A549 (cell line): ENCODE measurements around the gene SPPL2C. TPM values are rescaled to one million over a fixed set of nuclear protein-coding genes. Genes with fewer than 3 reads are reported as not detected.

Source experiments
- ATAC-seq, 2 experiments: fragments of 200-7000 bp in 1 of 2; fragments of >200 bp in 1 of 2; cut with Nextera tagmentation in 1 of 2; cut with Tn5 transposase in 1 of 2; 3 replicates each; pipeline versions ENCODE4 v1.8.0 to v1.9.1; 2018 to 2020; ENCODE audit warnings: mild to moderate bottlenecking in 1 of 2, moderate library complexity in 1 of 2
- CTCF ChIA-PET: fragments of 300-600 bp; sonication (Branson Sonifier 250); formaldehyde crosslinking; extraction: SDS; loops from one replicate; lab custom pipeline; 2021; ENCODE audit warnings: antibody characterized with exemption, inconsistent platforms; lab: Yijun Ruan, JAX
- POLR2A ChIA-PET: fragments of 350-600 bp; formaldehyde crosslinking; extraction: SDS; loops from one replicate; lab custom pipeline; 2021; ENCODE audit warnings: antibody characterized with exemption, inconsistent platforms; lab: Yijun Ruan, JAX
- DNase-seq, 2 experiments: peaks; one replicate each; pipeline versions ENCODE4 v3.0.0 to v3.0.0-alpha.2; 2011 to 2016; ENCODE audit warnings: low read depth in 1 of 2, low spot score in 1 of 2
- FAIRE-seq: peaks from 2 replicates; lab custom pipeline; 2011; peaks lifted over from hg19 to GRCh38; lab: Jason Lieb, UNC
- H3K27ac ChIP-seq, 2 experiments: fragments of >200 bp; sonication (Bioruptor Twin); formaldehyde crosslinking; 3 replicates each; pipeline ENCODE4 v1.5.1; 2016 to 2017
- H3K4me1 ChIP-seq: fragments of >200 bp; sonication (Bioruptor Twin); formaldehyde crosslinking; 3 replicates; pipeline ENCODE4 v1.6.1; 2016
- H3K4me2 ChIP-seq: fragments of >200 bp; sonication (Bioruptor Twin); formaldehyde crosslinking; 3 replicates; pipeline ENCODE4 v1.6.1; 2016
- H3K4me3 ChIP-seq: fragments of >200 bp; sonication (Bioruptor Twin); formaldehyde crosslinking; 3 replicates; pipeline ENCODE4 v1.5.1; 2016
- H3K9me3 ChIP-seq: fragments of >200 bp; sonication (Bioruptor Twin); formaldehyde crosslinking; 3 replicates; pipeline ENCODE4 v1.6.1; 2016
- BHLHE40 ChIP-seq: IDR thresholded peaks from 2 replicates; pipeline ENCODE4 v1.6.1; 2012; ENCODE audit warnings: low read depth, low read length, inconsistent platforms
- CBX2 ChIP-seq: fragments of 200-600 bp; sonication (generic); IDR thresholded peaks from 2 replicates; pipeline ENCODE4 v1.6.1; 2016; ENCODE audit warnings: low read depth, mild to moderate bottlenecking, borderline replicate concordance
- CBX8 ChIP-seq: fragments of 200-600 bp; sonication (generic); IDR thresholded peaks from 2 replicates; pipeline ENCODE4 v1.6.1; 2016
- FOXS1 ChIP-seq: fragments of 250-450 bp; sonication (Bioruptor Pico); IDR thresholded peaks from 2 replicates; pipeline ENCODE4 v1.5.0; 2020; ENCODE audit warnings: mild to moderate bottlenecking, moderate library complexity
- HOXB13 ChIP-seq: fragments of 250-450 bp; sonication (Bioruptor Pico); IDR thresholded peaks from 2 replicates; pipeline ENCODE4 v1.5.0; 2020; ENCODE audit warnings: low read depth, mild to moderate bottlenecking, moderate library complexity
- JUNB ChIP-seq: fragments of >200 bp; sonication (Bioruptor Twin); formaldehyde crosslinking; IDR thresholded peaks from 2 replicates; pipeline ENCODE4 v1.6.1; 2016
- PBX3 ChIP-seq: IDR thresholded peaks from 2 replicates; pipeline ENCODE4 v1.6.1; 2012
- PHF8 ChIP-seq: fragments of 200-600 bp; sonication (generic); IDR thresholded peaks from 2 replicates; pipeline ENCODE4 v1.6.1; 2016; ENCODE audit warnings: low read depth, mild to moderate bottlenecking, antibody characterized with exemption, moderate library complexity, borderline replicate concordance
- RARB ChIP-seq: fragments of 250-450 bp; sonication (Bioruptor Pico); IDR thresholded peaks from 2 replicates; pipeline ENCODE4 v1.8.0; 2021; ENCODE audit warnings: mild to moderate bottlenecking, moderate library complexity
- RFX5 ChIP-seq: fragments of 450-650 bp; IDR thresholded peaks from 2 replicates; pipeline ENCODE4 v1.7.1; 2014; ENCODE audit warnings: antibody characterized with exemption, mild to moderate bottlenecking, moderate library complexity
- SMC3 ChIP-seq: fragments of >200 bp; sonication (Bioruptor Twin); formaldehyde crosslinking; IDR thresholded peaks from 3 replicates; pipeline ENCODE4 v1.6.1; 2018; ENCODE audit warnings: inconsistent platforms
- ZNF302 ChIP-seq: fragments of 250-450 bp; sonication (Bioruptor Pico); IDR thresholded peaks from 2 replicates; pipeline ENCODE4 v1.9.0; 2021; ENCODE audit warnings: inconsistent platforms, mild to moderate bottlenecking, moderate library complexity
- WGBS: methylation state at CpG from one replicate; pipeline ENCODE4 v1.1.6; 2017; ENCODE audit errors: missing lambda C conversion rate; 5-methylcytosine and 5-hydroxymethylcytosine counted together
- polyA plus RNA-seq, 4 experiments: library from polyadenylated mRNA; depleted of rRNA in 3 of 4; stranded (reverse); fragments of >200 nt; fragmentation: RNase III in 1 of 4; extraction: RNeasy Plus Mini Kit Qiagen cat#74134 plus additional on column Dnase treatment in 1 of 4; gene quantifications; 2 replicates in 3 of 4; 3 replicates in 1 of 4; pipeline ENCODE4 v1.2.3, GENCODE V29; 2011 to 2017
- TF ChIP-seq, protein P1 (sequence below): fragments of >200 bp; sonication (Bioruptor Twin); formaldehyde crosslinking; IDR thresholded peaks from 3 replicates; pipeline ENCODE4 v1.6.1; 2016
- TF ChIP-seq, protein P2 (sequence below): IDR thresholded peaks from 2 replicates; pipeline ENCODE4 v1.6.1; 2012
- TF ChIP-seq, protein P3 (sequence below): IDR thresholded peaks from 2 replicates; pipeline ENCODE4 v1.6.1; 2012; ENCODE audit warnings: low read depth, borderline replicate concordance
- TF ChIP-seq, protein P4 (sequence below): fragments of 200-600 bp; sonication (generic); IDR thresholded peaks from 2 replicates; pipeline ENCODE4 v1.6.1; 2016; ENCODE audit warnings: antibody characterized with exemption, mild to moderate bottlenecking, moderate library complexity

Gene SPPL2C
- polyA plus RNA-seq, 2 of the 4 experiments (the other 2 are of a cell fraction) = not detected

DNA sequence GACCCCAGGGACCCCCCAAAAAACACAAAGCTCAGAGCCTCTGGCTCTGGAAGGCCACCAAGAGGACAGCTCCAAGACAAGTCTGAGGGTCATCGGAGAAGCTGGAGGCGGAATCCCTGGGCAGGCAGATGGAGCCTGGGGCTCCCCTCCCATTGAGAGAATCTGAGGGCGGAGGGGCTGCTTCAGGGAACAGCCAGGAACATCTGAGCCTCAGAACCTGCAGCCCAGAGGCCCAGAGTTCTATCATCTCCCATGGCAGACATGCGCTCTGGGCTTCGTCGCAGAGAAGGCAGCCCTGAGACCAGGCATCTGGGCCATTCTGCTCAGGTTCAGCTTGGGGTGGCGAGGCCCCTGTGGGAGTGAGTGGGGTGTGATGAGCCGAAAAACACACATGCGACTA, 7.1 kb upstream of the SPPL2C start:
- POLR2A ChIA-PET = no interaction called here
- no peak overlapping the region for H3K4me3 ChIP-seq
- no peak overlapping the region for H3K27ac ChIP-seq
- FAIRE-seq (no peak), ATAC-seq (no peak; a peak in 1 of 6 replicates), DNase-seq (no peak)
- CTCF ChIA-PET = interaction anchor here (1.4 to 15.2 kb wide), 6 partner anchors 9 to 199 kb away, joined by 3 to 317 read pairs (median 22); partner anchors contain the start of genes CRHR1 and SPPL2C
- no peaks in the 10 kb centered on the region for H3K9me3 ChIP-seq
- TF ChIP-seq PHF8 = no peak
- WGBS = 74% methylated on average over 9 of the region's 9 CpGs
- H3K4me2 ChIP-seq = no peak overlapping the region
- H3K4me1 ChIP-seq = peaks cover 6% of the 10 kb centered on the region; the same call in 2 of the 3 replicates

DNA sequence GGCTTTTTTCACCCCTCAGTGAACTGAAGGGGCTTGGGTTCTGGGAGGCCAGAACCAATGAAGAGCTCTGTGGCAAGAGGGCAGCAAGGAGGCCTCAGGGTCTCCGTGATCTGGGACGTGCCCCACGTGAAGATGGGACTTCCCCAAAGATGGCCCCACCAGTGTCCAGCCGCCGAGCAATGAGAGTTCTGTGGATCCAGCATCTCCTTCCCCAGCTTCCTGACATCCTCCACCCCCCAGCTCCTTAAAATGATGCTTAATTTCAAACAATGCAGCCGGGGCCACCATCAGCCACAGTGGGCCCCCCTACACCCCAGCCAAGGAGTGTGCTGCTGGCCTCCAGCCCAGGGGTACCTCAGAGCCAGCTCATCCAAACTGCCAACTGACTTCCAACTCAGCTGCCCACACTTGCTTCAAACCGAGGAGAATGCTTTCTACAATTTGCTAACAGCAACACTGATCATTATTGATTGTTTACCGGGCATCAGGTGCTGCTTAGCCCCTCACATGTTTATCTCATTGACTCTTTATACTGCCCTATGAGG, 5.9 kb upstream of the SPPL2C start:
- POLR2A ChIA-PET = no interaction called here
- 57% methylated on average over 8 of the region's 8 CpGs for WGBS
- FAIRE-seq (no peak), DNase-seq (no peak), ATAC-seq (no peak)
- CTCF ChIA-PET = interaction anchor here (1.1 to 15.2 kb wide), 5 partner anchors 8 to 200 kb away, joined by 3 to 317 read pairs (median 35); partner anchors contain the start of genes CRHR1 and SPPL2C
- TF ChIP-seq JUNB (no peak), RFX5 (no peak), RARB (CRISPR knock-in tag) (no peak), SMC3 (no peak), PHF8 (no peak)
- TF ChIP-seq, protein P1, sequence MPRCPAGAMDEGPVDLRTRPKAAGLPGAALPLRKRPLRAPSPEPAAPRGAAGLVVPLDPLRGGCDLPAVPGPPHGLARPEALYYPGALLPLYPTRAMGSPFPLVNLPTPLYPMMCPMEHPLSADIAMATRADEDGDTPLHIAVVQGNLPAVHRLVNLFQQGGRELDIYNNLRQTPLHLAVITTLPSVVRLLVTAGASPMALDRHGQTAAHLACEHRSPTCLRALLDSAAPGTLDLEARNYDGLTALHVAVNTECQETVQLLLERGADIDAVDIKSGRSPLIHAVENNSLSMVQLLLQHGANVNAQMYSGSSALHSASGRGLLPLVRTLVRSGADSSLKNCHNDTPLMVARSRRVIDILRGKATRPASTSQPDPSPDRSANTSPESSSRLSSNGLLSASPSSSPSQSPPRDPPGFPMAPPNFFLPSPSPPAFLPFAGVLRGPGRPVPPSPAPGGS = no peak
- Histone ChIP-seq H3K4me1 (peaks cover 6% of the 10 kb centered on the region; the same call in 2 of the 3 replicates), H3K9me3 (no peaks in the 10 kb centered on the region), H3K4me2 (no peak overlapping the region), H3K27ac (no peak overlapping the region), H3K4me3 (no peak overlapping the region)

GRCh38 chr17:45839442-45839841, 5.2 kb upstream of the SPPL2C start:
- CTCF ChIA-PET = interaction anchor here (1.1 to 15.2 kb wide), 6 partner anchors 5 to 201 kb away, joined by 3 to 317 read pairs (median 130); partner anchors contain the start of genes CRHR1 and SPPL2C
- POLR2A ChIA-PET = no interaction called here
- no peak for TF ChIP-seq HOXB13
- Histone ChIP-seq H3K4me2 (no peak overlapping the region), H3K4me1 (peaks cover 6% of the 10 kb centered on the region; the same call in 2 of the 3 replicates), H3K9me3 (no peaks in the 10 kb centered on the region), H3K4me3 (no peak overlapping the region), H3K27ac (no peak overlapping the region)
- ATAC-seq (no peak), DNase-seq (no peak), FAIRE-seq (no peak)
- WGBS = 36% methylated on average over 2 of the region's 4 CpGs

- POLR2A ChIA-PET = no interaction called here
These were observed 3.5 kb upstream of the SPPL2C start for GRCh38 chr17:45841186-45841585.

More at GRCh38 chr17:45841186-45841585, 3.5 kb upstream of the SPPL2C start:
- CTCF ChIA-PET = interaction anchor here (1.1 to 14.4 kb wide), 4 partner anchors 5 to 201 kb away, joined by 4 to 225 read pairs (median 124); partner anchors contain the start of gene SPPL2C
- no peak for FAIRE-seq
- no peak overlapping the region for H3K4me3 ChIP-seq
- TF ChIP-seq PHF8 = no peak
- TF ChIP-seq, protein P2, sequence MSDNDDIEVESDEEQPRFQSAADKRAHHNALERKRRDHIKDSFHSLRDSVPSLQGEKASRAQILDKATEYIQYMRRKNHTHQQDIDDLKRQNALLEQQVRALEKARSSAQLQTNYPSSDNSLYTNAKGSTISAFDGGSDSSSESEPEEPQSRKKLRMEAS = no peak
- no peak for TF ChIP-seq FOXS1
- no peak for TF ChIP-seq PBX3
- TF ChIP-seq ZNF302 (CRISPR knock-in tag) = no peak
- no peak for TF ChIP-seq SMC3
- TF ChIP-seq, protein P3, sequence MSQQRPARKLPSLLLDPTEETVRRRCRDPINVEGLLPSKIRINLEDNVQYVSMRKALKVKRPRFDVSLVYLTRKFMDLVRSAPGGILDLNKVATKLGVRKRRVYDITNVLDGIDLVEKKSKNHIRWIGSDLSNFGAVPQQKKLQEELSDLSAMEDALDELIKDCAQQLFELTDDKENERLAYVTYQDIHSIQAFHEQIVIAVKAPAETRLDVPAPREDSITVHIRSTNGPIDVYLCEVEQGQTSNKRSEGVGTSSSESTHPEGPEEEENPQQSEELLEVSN = no peak
- TF ChIP-seq CBX2 = no peak
- TF ChIP-seq, protein P4, sequence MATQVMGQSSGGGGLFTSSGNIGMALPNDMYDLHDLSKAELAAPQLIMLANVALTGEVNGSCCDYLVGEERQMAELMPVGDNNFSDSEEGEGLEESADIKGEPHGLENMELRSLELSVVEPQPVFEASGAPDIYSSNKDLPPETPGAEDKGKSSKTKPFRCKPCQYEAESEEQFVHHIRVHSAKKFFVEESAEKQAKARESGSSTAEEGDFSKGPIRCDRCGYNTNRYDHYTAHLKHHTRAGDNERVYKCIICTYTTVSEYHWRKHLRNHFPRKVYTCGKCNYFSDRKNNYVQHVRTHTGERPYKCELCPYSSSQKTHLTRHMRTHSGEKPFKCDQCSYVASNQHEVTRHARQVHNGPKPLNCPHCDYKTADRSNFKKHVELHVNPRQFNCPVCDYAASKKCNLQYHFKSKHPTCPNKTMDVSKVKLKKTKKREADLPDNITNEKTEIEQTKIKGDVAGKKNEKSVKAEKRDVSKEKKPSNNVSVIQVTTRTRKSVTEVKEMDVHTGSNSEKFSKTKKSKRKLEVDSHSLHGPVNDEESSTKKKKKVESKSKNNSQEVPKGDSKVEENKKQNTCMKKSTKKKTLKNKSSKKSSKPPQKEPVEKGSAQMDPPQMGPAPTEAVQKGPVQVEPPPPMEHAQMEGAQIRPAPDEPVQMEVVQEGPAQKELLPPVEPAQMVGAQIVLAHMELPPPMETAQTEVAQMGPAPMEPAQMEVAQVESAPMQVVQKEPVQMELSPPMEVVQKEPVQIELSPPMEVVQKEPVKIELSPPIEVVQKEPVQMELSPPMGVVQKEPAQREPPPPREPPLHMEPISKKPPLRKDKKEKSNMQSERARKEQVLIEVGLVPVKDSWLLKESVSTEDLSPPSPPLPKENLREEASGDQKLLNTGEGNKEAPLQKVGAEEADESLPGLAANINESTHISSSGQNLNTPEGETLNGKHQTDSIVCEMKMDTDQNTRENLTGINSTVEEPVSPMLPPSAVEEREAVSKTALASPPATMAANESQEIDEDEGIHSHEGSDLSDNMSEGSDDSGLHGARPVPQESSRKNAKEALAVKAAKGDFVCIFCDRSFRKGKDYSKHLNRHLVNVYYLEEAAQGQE = no peak
- TF ChIP-seq BHLHE40 = no peak
- no peak for TF ChIP-seq HOXB13
- TF ChIP-seq CBX8 = no peak
- TF ChIP-seq RARB (CRISPR knock-in tag) = no peak
- TF ChIP-seq, all 56 proteins: peak for 0
- H3K4me2 ChIP-seq = no peak overlapping the region
- H3K27ac ChIP-seq = no peak overlapping the region
- WGBS = 60% methylated on average over 9 of the region's 9 CpGs
- H3K9me3 ChIP-seq = no peaks in the 10 kb centered on the region
- DNase-seq = no peak
- H3K4me1 ChIP-seq = no peaks in the 10 kb centered on the region
- no peak for ATAC-seq
